Measurements from ENCODE around the gene NBAS. TPM values are rescaled to one million over a fixed set of nuclear protein-coding genes. Genes with fewer than 3 reads are reported as not detected.

Gene NBAS
- total RNA-seq, 1 experiment from 2014 or later, result 33.4 TPM

GRCh38 chr2:15303874-15304273 is 257.3 kb downstream of the NBAS start:
- no peak for DNase-seq (ENCODE audit: low read depth in 1 of 2, low spot score in 2 of 2)
- Histone ChIP-seq H3K27me3 (replicated peaks) (no peaks in the 10 kb centered on the region), H3K9me3 (replicated peaks) (no peaks in the 10 kb centered on the region), H3K4me1 (replicated peaks) (no peaks in the 10 kb centered on the region), H3K27ac (no peak overlapping the region), H3K4me3 (no peak overlapping the region), H3K36me3 (peaks cover 15% of the 10 kb centered on the region)

GRCh38 chr2:15302154-15302553 is 259.0 kb downstream of the NBAS start:
- Histone ChIP-seq H3K9me3 (replicated peaks) (no peaks in the 10 kb centered on the region), H3K4me3 (no peak overlapping the region), H3K4me1 (replicated peaks) (no peaks in the 10 kb centered on the region), H3K27ac (no peak overlapping the region), H3K36me3 (peaks cover 6% of the 10 kb centered on the region), H3K27me3 (replicated peaks) (no peaks in the 10 kb centered on the region)
- no peak for DNase-seq (ENCODE audit: low read depth in 1 of 2, low spot score in 2 of 2)

- no peak overlapping the region for H3K27ac ChIP-seq
- no peak overlapping the region for H3K4me3 ChIP-seq
- no peak for DNase-seq (ENCODE audit: low read depth in 1 of 2, low spot score in 2 of 2)
- no peaks in the 10 kb centered on the region for H3K9me3 ChIP-seq (replicated peaks)
- no peaks in the 10 kb centered on the region for H3K4me1 ChIP-seq (replicated peaks)
- H3K36me3 ChIP-seq, result peaks cover 3% of the 10 kb centered on the region
- H3K27me3 ChIP-seq (replicated peaks), result no peaks in the 10 kb centered on the region
Observed at GRCh38 chr2:15300624-15301573, 260.2 kb downstream of the NBAS start.

- Histone ChIP-seq H3K27me3 (replicated peaks) (no peaks in the 10 kb centered on the region), H3K9me3 (replicated peaks) (no peaks in the 10 kb centered on the region), H3K4me3 (no peak overlapping the region), H3K36me3 (no peaks in the 10 kb centered on the region; the same call in none of the 2 replicates), H3K4me1 (replicated peaks) (no peaks in the 10 kb centered on the region), H3K27ac (no peak overlapping the region)
- no peak for DNase-seq (ENCODE audit: low read depth in 1 of 2, low spot score in 2 of 2)
Observed at GRCh38 chr2:15299904-15300520, 261.1 kb downstream of the NBAS start.

GRCh38 chr2:15298770-15299169 is 262.4 kb downstream of the NBAS start:
- no peaks in the 10 kb centered on the region; the same call in none of the 2 replicates for H3K36me3 ChIP-seq
- H3K4me3 ChIP-seq, result no peak overlapping the region
- no peaks in the 10 kb centered on the region for H3K27me3 ChIP-seq (replicated peaks)
- DNase-seq (ENCODE audit: low read depth in 1 of 2, low spot score in 2 of 2), result no peak
- H3K9me3 ChIP-seq (replicated peaks), result no peaks in the 10 kb centered on the region
- no peak overlapping the region for H3K27ac ChIP-seq
- no peaks in the 10 kb centered on the region for H3K4me1 ChIP-seq (replicated peaks)

- DNase-seq (ENCODE audit: low read depth in 1 of 2, low spot score in 2 of 2), result no peak
- peaks cover 3% of the 10 kb centered on the region; the same call in 1 of the 2 replicates for H3K36me3 ChIP-seq
- no peak overlapping the region for H3K4me3 ChIP-seq
- no peaks in the 10 kb centered on the region for H3K27me3 ChIP-seq (replicated peaks)
- H3K4me1 ChIP-seq (replicated peaks), result no peaks in the 10 kb centered on the region
- H3K9me3 ChIP-seq (replicated peaks), result no peaks in the 10 kb centered on the region
- no peak overlapping the region for H3K27ac ChIP-seq
Observed at GRCh38 chr2:15293262-15293937, 267.7 kb downstream of the NBAS start.

GRCh38 chr2:15287447-15288184 is 273.5 kb downstream of the NBAS start:
- H3K36me3 ChIP-seq, result peaks cover 23% of the 10 kb centered on the region
- no peaks in the 10 kb centered on the region for H3K27me3 ChIP-seq (replicated peaks)
- DNase-seq (ENCODE audit: low read depth in 1 of 2, low spot score in 2 of 2), result no peak
- no peak overlapping the region for H3K4me3 ChIP-seq
- H3K4me1 ChIP-seq (replicated peaks), result no peaks in the 10 kb centered on the region
- no peaks in the 10 kb centered on the region for H3K9me3 ChIP-seq (replicated peaks)
- H3K27ac ChIP-seq, result no peak overlapping the region

GRCh38 chr2:15284614-15285013 is 276.5 kb downstream of the NBAS start:
- H3K4me3 ChIP-seq, result no peak overlapping the region
- no peaks in the 10 kb centered on the region for H3K4me1 ChIP-seq (replicated peaks)
- no peak for DNase-seq (ENCODE audit: low read depth in 1 of 2, low spot score in 2 of 2)
- peaks cover 24% of the 10 kb centered on the region for H3K36me3 ChIP-seq
- no peaks in the 10 kb centered on the region for H3K27me3 ChIP-seq (replicated peaks)
- no peaks in the 10 kb centered on the region for H3K9me3 ChIP-seq (replicated peaks)
- no peak overlapping the region for H3K27ac ChIP-seq

- Histone ChIP-seq H3K36me3 (peaks cover 21% of the 10 kb centered on the region), H3K9me3 (replicated peaks) (no peaks in the 10 kb centered on the region), H3K4me1 (replicated peaks) (no peaks in the 10 kb centered on the region), H3K27me3 (replicated peaks) (no peaks in the 10 kb centered on the region), H3K27ac (no peak overlapping the region), H3K4me3 (no peak overlapping the region)
- DNase-seq (ENCODE audit: low read depth in 1 of 2, low spot score in 2 of 2), result no peak
Observed at GRCh38 chr2:15281681-15282080, 279.5 kb downstream of the NBAS start.

- H3K4me1 ChIP-seq (replicated peaks), result no peaks in the 10 kb centered on the region
- H3K27me3 ChIP-seq (replicated peaks), result no peaks in the 10 kb centered on the region
- H3K36me3 ChIP-seq, result peaks cover 19% of the 10 kb centered on the region
- H3K27ac ChIP-seq, result no peak overlapping the region
- DNase-seq (ENCODE audit: low read depth in 1 of 2, low spot score in 2 of 2), result no peak
- H3K9me3 ChIP-seq (replicated peaks), result no peaks in the 10 kb centered on the region
- no peak overlapping the region for H3K4me3 ChIP-seq
Observed at GRCh38 chr2:15279201-15279876, 281.8 kb downstream of the NBAS start.

GRCh38 chr2:15278296-15278695 is 282.8 kb downstream of the NBAS start:
- Histone ChIP-seq H3K4me1 (replicated peaks) (no peaks in the 10 kb centered on the region), H3K36me3 (peaks cover 17% of the 10 kb centered on the region), H3K9me3 (replicated peaks) (no peaks in the 10 kb centered on the region), H3K4me3 (no peak overlapping the region), H3K27me3 (replicated peaks) (no peaks in the 10 kb centered on the region), H3K27ac (no peak overlapping the region)
- no peak for DNase-seq (ENCODE audit: low read depth in 1 of 2, low spot score in 2 of 2)

- DNase-seq (ENCODE audit: low read depth in 1 of 2, low spot score in 2 of 2), result no peak
- no peaks in the 10 kb centered on the region for H3K27me3 ChIP-seq (replicated peaks)
- no peak overlapping the region for H3K27ac ChIP-seq
- H3K4me3 ChIP-seq, result no peak overlapping the region
- no peaks in the 10 kb centered on the region for H3K9me3 ChIP-seq (replicated peaks)
- H3K4me1 ChIP-seq (replicated peaks), result no peaks in the 10 kb centered on the region
- peaks cover 10% of the 10 kb centered on the region for H3K36me3 ChIP-seq
Observed at GRCh38 chr2:15275346-15275745, 285.8 kb downstream of the NBAS start.

- H3K4me1 ChIP-seq (replicated peaks), result no peaks in the 10 kb centered on the region
Observed at GRCh38 chr2:15273452-15273851, 287.7 kb downstream of the NBAS start.

More at GRCh38 chr2:15273452-15273851, 287.7 kb downstream of the NBAS start:
- peaks cover 10% of the 10 kb centered on the region for H3K36me3 ChIP-seq
- H3K27me3 ChIP-seq (replicated peaks), result no peaks in the 10 kb centered on the region
- DNase-seq (ENCODE audit: low read depth in 1 of 2, low spot score in 2 of 2), result no peak
- no peaks in the 10 kb centered on the region for H3K9me3 ChIP-seq (replicated peaks)
- H3K27ac ChIP-seq, result no peak overlapping the region
- no peak overlapping the region for H3K4me3 ChIP-seq
